ENCODE measurements around the gene SGSM1.
"Not testable (repeated sequence)": the region's sequence is repeated elsewhere in the genome, so short reads cannot be mapped to it uniquely, and the experiment has no call there.

Gene SGSM1

DNA sequence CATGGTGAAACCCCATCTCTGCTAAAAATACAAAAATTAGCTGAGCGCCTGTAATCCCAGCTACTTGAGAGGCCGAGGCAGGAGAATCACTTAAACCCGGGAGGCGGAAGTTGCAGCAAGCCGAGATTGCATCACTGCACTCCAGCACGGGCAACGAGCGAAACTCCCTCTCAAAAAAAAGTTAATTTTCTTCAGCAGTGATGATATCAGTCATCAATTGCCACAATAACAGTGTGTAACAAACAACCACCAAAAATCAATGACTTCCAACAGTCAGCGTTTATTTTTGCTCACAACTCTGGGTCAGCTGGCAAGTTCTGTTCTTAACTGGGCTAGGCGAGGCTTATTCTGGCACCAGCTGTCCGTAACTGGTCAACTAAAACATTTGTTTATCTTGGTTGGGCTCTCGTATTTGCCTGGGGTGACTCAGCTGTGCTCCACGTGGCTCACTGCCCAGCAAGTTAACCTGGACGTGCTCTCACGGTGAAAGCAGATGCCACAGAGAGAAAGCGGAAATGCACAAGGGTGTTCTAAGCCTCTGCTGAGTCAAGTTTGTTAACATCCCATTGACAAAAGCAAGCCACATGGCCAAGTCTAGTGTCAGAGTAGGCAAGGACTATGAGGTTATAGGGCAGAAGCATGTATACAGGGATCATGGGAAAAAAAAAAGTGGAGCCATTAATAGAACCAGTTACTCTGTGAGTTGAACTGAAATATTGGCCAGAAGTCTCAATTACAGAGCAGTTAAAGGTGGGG lies 88.4 kb downstream of the SGSM1 start:
- TF ChIP-seq, protein P1, sequence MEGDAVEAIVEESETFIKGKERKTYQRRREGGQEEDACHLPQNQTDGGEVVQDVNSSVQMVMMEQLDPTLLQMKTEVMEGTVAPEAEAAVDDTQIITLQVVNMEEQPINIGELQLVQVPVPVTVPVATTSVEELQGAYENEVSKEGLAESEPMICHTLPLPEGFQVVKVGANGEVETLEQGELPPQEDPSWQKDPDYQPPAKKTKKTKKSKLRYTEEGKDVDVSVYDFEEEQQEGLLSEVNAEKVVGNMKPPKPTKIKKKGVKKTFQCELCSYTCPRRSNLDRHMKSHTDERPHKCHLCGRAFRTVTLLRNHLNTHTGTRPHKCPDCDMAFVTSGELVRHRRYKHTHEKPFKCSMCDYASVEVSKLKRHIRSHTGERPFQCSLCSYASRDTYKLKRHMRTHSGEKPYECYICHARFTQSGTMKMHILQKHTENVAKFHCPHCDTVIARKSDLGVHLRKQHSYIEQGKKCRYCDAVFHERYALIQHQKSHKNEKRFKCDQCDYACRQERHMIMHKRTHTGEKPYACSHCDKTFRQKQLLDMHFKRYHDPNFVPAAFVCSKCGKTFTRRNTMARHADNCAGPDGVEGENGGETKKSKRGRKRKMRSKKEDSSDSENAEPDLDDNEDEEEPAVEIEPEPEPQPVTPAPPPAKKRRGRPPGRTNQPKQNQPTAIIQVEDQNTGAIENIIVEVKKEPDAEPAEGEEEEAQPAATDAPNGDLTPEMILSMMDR (IDR thresholded peaks at IDR 0.05; ENCODE audit: insufficient read depth, low read length, missing control alignments): no peak
- H3K4me3 ChIP-seq (ENCODE audit: low read depth, low read length): no peak overlapping the region
- peak; percentile 31 for DNase-seq (ENCODE audit: low read depth, low spot score)
- CTCF ChIA-PET: no interaction called here
- POLR2A ChIA-PET: no interaction called here

DNA sequence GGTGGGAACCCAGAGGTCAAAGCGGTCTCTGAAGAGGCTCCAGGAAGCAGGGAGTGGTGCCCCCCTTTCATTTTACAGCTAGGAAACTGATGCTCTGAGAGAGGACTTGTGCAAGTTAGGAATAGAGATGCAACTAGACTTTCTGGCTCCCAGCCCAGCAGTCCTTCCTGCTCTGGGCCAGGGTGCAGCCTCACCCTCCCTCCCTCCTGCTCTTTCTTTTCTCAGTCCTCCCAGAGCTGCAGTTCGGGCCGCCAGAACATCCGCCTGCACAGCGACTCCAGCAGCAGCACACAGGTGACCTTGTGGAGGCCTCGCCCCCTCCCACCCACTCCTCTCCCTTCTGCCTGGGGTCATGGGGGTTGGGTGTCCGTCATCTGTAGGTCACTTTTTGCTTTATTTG lies 89.0 kb downstream of the SGSM1 start:
- ChIA-PET CTCF (no interaction called here), POLR2A (no interaction called here)
- TF ChIP-seq, protein P1 (IDR thresholded peaks at IDR 0.05; ENCODE audit: insufficient read depth, low read length, missing control alignments): no peak
- H3K4me3 ChIP-seq (ENCODE audit: low read depth, low read length): no peak overlapping the region
- no peak for DNase-seq (ENCODE audit: low read depth, low spot score)

DNA sequence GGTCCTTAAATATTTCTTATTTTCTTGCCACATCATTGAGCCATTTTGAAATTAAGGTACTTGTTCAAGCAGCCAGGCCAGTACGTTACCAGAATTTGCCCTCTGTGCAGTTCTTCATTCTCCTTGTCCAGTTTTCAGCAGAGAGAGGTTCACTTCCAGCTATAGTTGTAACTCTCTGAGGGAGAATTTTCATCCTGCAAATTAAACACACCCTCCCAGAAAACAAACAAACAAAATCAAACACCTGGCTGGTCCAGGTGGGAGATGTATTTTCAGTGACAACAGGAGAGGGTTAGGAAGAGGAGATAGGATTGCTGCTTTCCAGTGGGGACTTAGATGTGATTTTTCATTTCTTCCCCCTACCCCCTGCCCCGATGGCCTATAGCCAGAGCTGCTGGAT lies 95.4 kb downstream of the SGSM1 start:
- CTCF ChIA-PET: no interaction called here

DNA sequence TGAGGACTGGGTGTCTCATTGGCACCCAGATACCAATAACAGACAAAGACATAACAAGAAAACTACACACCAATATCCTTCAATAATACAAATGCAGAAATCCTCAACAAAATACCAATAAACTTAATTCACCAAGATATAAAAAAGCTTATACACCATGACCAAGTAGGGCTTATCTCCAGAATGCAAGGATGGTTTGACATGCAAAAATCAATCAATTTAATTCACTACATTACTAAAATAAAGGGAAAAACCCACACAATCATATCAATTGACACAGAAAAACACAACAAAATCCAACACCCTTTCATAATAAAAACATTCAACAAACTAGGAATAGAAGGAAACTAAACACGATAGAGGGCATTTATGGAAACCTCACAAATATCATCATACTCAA lies 99.9 kb downstream of the SGSM1 start:
- H3K4me3 ChIP-seq (ENCODE audit: low read depth, low read length): no peak overlapping the region
- POLR2A ChIA-PET: no interaction called here
- TF ChIP-seq, protein P1 (IDR thresholded peaks at IDR 0.05; ENCODE audit: insufficient read depth, low read length, missing control alignments): no peak
- no peak for DNase-seq (ENCODE audit: low read depth, low spot score)
- CTCF ChIA-PET: no interaction called here

More for the DNA sequence above, 95.4 kb downstream of the SGSM1 start:
- DNase-seq (ENCODE audit: low read depth, low spot score): no peak
- H3K4me3 ChIP-seq (ENCODE audit: low read depth, low read length): no peak overlapping the region
- POLR2A ChIA-PET: no interaction called here
- TF ChIP-seq, protein P1 (IDR thresholded peaks at IDR 0.05; ENCODE audit: insufficient read depth, low read length, missing control alignments): no peak

DNA sequence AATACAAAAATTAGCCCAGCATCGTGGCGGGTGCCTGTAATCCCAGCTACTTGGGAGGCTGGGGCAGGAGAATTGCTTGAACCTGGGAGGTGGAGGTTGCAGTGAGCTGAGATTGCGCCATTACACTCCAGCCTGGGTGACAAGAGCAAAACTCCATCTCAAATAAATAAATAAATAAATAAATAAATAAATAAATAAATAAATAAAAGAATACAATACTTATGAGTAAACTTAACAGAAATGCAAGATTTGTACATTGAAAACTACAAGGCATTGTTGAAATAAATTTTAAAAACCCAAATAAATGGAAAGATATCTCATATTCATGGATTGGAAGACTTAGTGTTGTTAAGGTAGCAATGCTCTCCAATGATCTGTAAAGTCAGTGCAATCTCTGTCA lies 101.1 kb downstream of the SGSM1 start:
- CTCF ChIA-PET; H3K4me3 ChIP-seq (ENCODE audit: low read depth, low read length); POLR2A ChIA-PET; DNase-seq (ENCODE audit: low read depth, low spot score): not testable (repeated sequence)

DNA sequence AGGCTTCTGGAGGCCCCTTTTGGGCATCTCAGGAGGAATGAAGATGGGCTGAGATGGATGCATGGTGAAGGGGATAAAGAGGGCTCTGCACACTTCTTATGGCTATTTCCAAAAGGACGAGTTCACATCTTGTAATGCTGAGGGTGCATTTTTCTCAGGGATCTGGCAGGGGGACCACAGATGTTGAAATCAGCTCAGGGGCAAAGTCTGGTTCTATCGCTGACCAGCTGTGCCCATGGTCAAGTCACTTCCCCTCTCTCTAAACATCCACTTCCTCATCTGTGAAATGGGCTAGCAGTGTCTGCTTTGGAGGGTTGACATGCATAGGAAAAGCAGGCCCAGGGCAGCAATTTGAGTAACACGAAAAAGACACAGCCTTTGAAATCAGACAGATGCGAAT lies 114.0 kb downstream of the SGSM1 start:
- ChIA-PET POLR2A (no interaction called here), CTCF (no interaction called here)
- TF ChIP-seq, protein P1 (IDR thresholded peaks at IDR 0.05; ENCODE audit: insufficient read depth, low read length, missing control alignments): no peak
- no peak overlapping the region for H3K4me3 ChIP-seq (ENCODE audit: low read depth, low read length)
- no peak for DNase-seq (ENCODE audit: low read depth, low spot score)

Data from AG04449 (cell line).